ENCODE measurements around the gene MYCN.

- TF ChIP-seq CTCF (IDR thresholded peaks at IDR 0.05; ENCODE audit: low read length) (no peak), EZH2 (IDR thresholded peaks at IDR 0.05; ENCODE audit: borderline replicate concordance, low read length) (no peak)
Measured at GRCh38 chr2:15949551-15949950, 9.2 kb downstream of the MYCN start.

Measured in OCI-LY1 (cell line).